OCI-LY7 (cell line): Measurements from ENCODE around the gene TFG. TPM values are rescaled to one million over a fixed set of nuclear protein-coding genes. Genes with fewer than 3 reads are reported as not detected.

ENCODE experiments used
- BruUV-seq: library from RNA; stranded (reverse); fragments of 400-500 nt; replicated peaks from 2 replicates; lab custom pipeline; 2021; lab: Mats Ljungman, UMichigan
- CTCF ChIA-PET: fragments of 300-600 bp; sonication (Branson Sonifier 250); formaldehyde crosslinking; loops from one replicate; lab custom pipeline; 2022; ENCODE audit warnings: antibody characterized with exemption; ENCODE audit not compliant: unreplicated experiment; lab: Charles Lee
- POLR2A ChIA-PET: fragments of 300-600 bp; sonication (Branson Sonifier 250); formaldehyde crosslinking; loops from one replicate; lab custom pipeline; 2022; ENCODE audit warnings: antibody characterized with exemption; lab: Charles Lee
- DNase-seq: peaks from one replicate; pipeline ENCODE4 v3.0.0-alpha.2; 2015; ENCODE audit warnings: low spot score
- H2AFZ ChIP-seq: fragments of 200-600 bp; sonication (generic), shearing (Covaris generic); 2 replicates; pipeline ENCODE4 v1.6.1; 2014; ENCODE audit warnings: mild to moderate bottlenecking, antibody characterized with exemption, low read length, moderate library complexity
- H3K27ac ChIP-seq: fragments of 200-600 bp; sonication (generic); 2 replicates; pipeline ENCODE4 v1.5.1; 2014; ENCODE audit warnings: mixed run types, low read depth, mild to moderate bottlenecking, moderate library complexity, low read length, inconsistent platforms; ENCODE audit not compliant: poor library complexity, severe bottlenecking
- H3K36me3 ChIP-seq: fragments of 200-600 bp; sonication (generic); 2 replicates; pipeline ENCODE4 v1.6.1; 2014; ENCODE audit warnings: mild to moderate bottlenecking, antibody characterized with exemption, low read length, moderate library complexity, mixed read lengths; ENCODE audit not compliant: insufficient read depth
- H3K4me1 ChIP-seq: fragments of 200-600 bp; sonication (generic); 2 replicates; pipeline ENCODE4 v1.5.1; 2014; ENCODE audit warnings: mild to moderate bottlenecking, low read length; ENCODE audit not compliant: insufficient read depth, poor library complexity, severe bottlenecking
- H3K4me2 ChIP-seq: fragments of 200-600 bp; sonication (generic); 2 replicates; pipeline ENCODE4 v1.6.1; 2014; ENCODE audit warnings: mild to moderate bottlenecking, low read length
- H3K4me3 ChIP-seq: fragments of 200-600 bp; sonication (generic); 2 replicates; pipeline ENCODE4 v1.5.1; 2014; ENCODE audit warnings: mild to moderate bottlenecking, low read depth, low read length; ENCODE audit not compliant: poor library complexity, severe bottlenecking
- H3K79me2 ChIP-seq: fragments of 200-600 bp; sonication (generic); 2 replicates; pipeline ENCODE4 v1.6.1; 2016; ENCODE audit warnings: low read depth, mild to moderate bottlenecking, low read length, moderate library complexity, mixed read lengths; ENCODE audit not compliant: insufficient read depth
- H3K9me2 ChIP-seq: fragments of 200-600 bp; sonication (generic); 2 replicates; pipeline ENCODE4 v1.6.1; 2016; ENCODE audit warnings: mild to moderate bottlenecking, low read length, mixed read lengths; ENCODE audit not compliant: insufficient read depth
- H3K9me3 ChIP-seq: fragments of 200-600 bp; sonication (generic); 2 replicates; pipeline ENCODE4 v1.6.1; 2014; ENCODE audit warnings: mild to moderate bottlenecking, mixed run types, low read length, mixed read lengths
- H4K20me1 ChIP-seq: fragments of 200-600 bp; sonication (generic); 2 replicates; pipeline ENCODE4 v1.6.1; 2014; ENCODE audit warnings: mild to moderate bottlenecking, antibody characterized with exemption, low read length, moderate library complexity, mixed read lengths; ENCODE audit not compliant: insufficient read depth
- EZH2phosphoT487 ChIP-seq: fragments of 200-600 bp; sonication (generic); IDR thresholded peaks from 2 replicates; pipeline ENCODE4 v1.6.1; 2018; ENCODE audit warnings: low read depth, borderline replicate concordance, mild to moderate bottlenecking, mixed run types, antibody characterized with exemption, low read length, moderate library complexity, mixed read lengths
- intact Hi-C: fragments of 100-400 bp; cut with micrococcal nuclease; formaldehyde crosslinking; loops from one replicate; pipeline ENCODE4 v1.10.0; 2022; ENCODE audit not compliant: unreplicated experiment
- total RNA-seq, 2 experiments: library from RNA; depleted of rRNA in 1 of 2; stranded (reverse); fragments of >200 nt in 1 of 2; shearing (Covaris generic) in 1 of 2; gene quantifications; 2 replicates each; pipeline ENCODE4 v1.2.3, GENCODE V29; 2014 to 2022
- TF ChIP-seq, protein P1 (sequence below): fragments of 200-600 bp; sonication (generic); conservative IDR thresholded peaks from 2 replicates; pipeline ENCODE4 v1.5.1; 2014; ENCODE audit warnings: mild to moderate bottlenecking, antibody characterized with exemption, low read length, moderate library complexity, mixed read lengths

TFG gene
- total RNA-seq, 2 experiments from 2014 or later: 29.4 to 61.1 TPM

GRCh38 chr3:100695696-100696095 is 13.6 kb upstream of the TFG start:
- H3K4me2 ChIP-seq: no peak overlapping the region
- no peaks in the 10 kb centered on the region for H3K9me3 ChIP-seq
- H4K20me1 ChIP-seq: no peaks in the 10 kb centered on the region
- ChIA-PET CTCF (no interaction called here), POLR2A (interaction anchor here (0.6 kb wide), 1 partner anchor 1789 kb away, joined by 3 read pairs; no protein-coding TSS in a partner anchor)
- no peaks in the 10 kb centered on the region for H3K36me3 ChIP-seq
- no peaks in the 10 kb centered on the region for H3K4me1 ChIP-seq
- H3K9me2 ChIP-seq: peaks cover 7% of the 10 kb centered on the region; the same call in 1 of the 2 replicates
- no peaks in the 10 kb centered on the region for H3K79me2 ChIP-seq
- no peak overlapping the region for H3K27ac ChIP-seq
- no TSS peak for BruUV-seq
- no peak overlapping the region for H2AFZ ChIP-seq
- no peak overlapping the region for H3K4me3 ChIP-seq
- intact Hi-C loops: no loop called here
- no peak for TF ChIP-seq EZH2phosphoT487
- TF ChIP-seq, protein P1, sequence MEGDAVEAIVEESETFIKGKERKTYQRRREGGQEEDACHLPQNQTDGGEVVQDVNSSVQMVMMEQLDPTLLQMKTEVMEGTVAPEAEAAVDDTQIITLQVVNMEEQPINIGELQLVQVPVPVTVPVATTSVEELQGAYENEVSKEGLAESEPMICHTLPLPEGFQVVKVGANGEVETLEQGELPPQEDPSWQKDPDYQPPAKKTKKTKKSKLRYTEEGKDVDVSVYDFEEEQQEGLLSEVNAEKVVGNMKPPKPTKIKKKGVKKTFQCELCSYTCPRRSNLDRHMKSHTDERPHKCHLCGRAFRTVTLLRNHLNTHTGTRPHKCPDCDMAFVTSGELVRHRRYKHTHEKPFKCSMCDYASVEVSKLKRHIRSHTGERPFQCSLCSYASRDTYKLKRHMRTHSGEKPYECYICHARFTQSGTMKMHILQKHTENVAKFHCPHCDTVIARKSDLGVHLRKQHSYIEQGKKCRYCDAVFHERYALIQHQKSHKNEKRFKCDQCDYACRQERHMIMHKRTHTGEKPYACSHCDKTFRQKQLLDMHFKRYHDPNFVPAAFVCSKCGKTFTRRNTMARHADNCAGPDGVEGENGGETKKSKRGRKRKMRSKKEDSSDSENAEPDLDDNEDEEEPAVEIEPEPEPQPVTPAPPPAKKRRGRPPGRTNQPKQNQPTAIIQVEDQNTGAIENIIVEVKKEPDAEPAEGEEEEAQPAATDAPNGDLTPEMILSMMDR: no peak
- no peak for DNase-seq

- H3K4me2 ChIP-seq: no peak overlapping the region
- no peak overlapping the region for H3K4me3 ChIP-seq
- TF ChIP-seq, protein P1: no peak
- TF ChIP-seq EZH2phosphoT487: no peak
- no peaks in the 10 kb centered on the region for H3K9me3 ChIP-seq
- no peak for DNase-seq
- H3K27ac ChIP-seq: no peak overlapping the region
- ChIA-PET POLR2A (interaction anchor here (0.6 kb wide), 1 partner anchor 1788 kb away, joined by 3 read pairs; no protein-coding TSS in a partner anchor), CTCF (no interaction called here)
- H3K36me3 ChIP-seq: no peaks in the 10 kb centered on the region
- BruUV-seq: no TSS peak
- H2AFZ ChIP-seq: no peak overlapping the region
- no peaks in the 10 kb centered on the region for H4K20me1 ChIP-seq
- H3K9me2 ChIP-seq: peaks cover 7% of the 10 kb centered on the region; the same call in 1 of the 2 replicates
- intact Hi-C loops: no loop called here
- no peaks in the 10 kb centered on the region for H3K79me2 ChIP-seq
- no peaks in the 10 kb centered on the region for H3K4me1 ChIP-seq
These were observed 13.1 kb upstream of the TFG start for GRCh38 chr3:100696161-100696560.

- intact Hi-C loops: no loop called here
- TF ChIP-seq, protein P1: no peak
- no peak for TF ChIP-seq EZH2phosphoT487
- ChIA-PET POLR2A (interaction anchor here (0.5 kb wide), 1 partner anchor 128 kb away, joined by 4 read pairs; no protein-coding TSS in a partner anchor), CTCF (no interaction called here)
- no TSS peak for BruUV-seq
- Histone ChIP-seq H3K4me3 (no peak overlapping the region), H3K4me1 (no peaks in the 10 kb centered on the region), H3K36me3 (no peaks in the 10 kb centered on the region), H3K9me2 (no peaks in the 10 kb centered on the region), H3K27ac (no peak overlapping the region), H4K20me1 (no peaks in the 10 kb centered on the region), H2AFZ (no peak overlapping the region), H3K9me3 (no peaks in the 10 kb centered on the region), H3K4me2 (no peak overlapping the region), H3K79me2 (no peaks in the 10 kb centered on the region)
- DNase-seq: no peak
These were observed 12.1 kb upstream of the TFG start for GRCh38 chr3:100697172-100697571.
